GM12891 (cell line): ENCODE results near the gene EPHX1.
A peak's percentile ranks its signal among the peaks of the same experiment; 100 is the strongest.
"Not testable (repeated sequence)": the region's sequence is repeated elsewhere in the genome, so short reads cannot be mapped to it uniquely, and the experiment has no call there.

Experiments
- DNase-seq: peaks from one replicate; pipeline ENCODE4 v3.0.0; 2011; ENCODE audit warnings: low spot score; ENCODE audit not compliant: insufficient read length
- FAIRE-seq: peaks from 2 replicates; lab custom pipeline; 2011; peaks lifted over from hg19 to GRCh38; lab: Jason Lieb, UNC
- PAX5 ChIP-seq: IDR thresholded peaks from 2 replicates; pipeline ENCODE4 v1.6.1; 2011; ENCODE audit warnings: low read length, moderate library complexity, mild to moderate bottlenecking; ENCODE audit not compliant: insufficient read depth, severe bottlenecking
- POLR2A ChIP-seq: IDR thresholded peaks from 2 replicates; pipeline ENCODE4 v1.6.1; 2011; ENCODE audit warnings: low read depth, low read length, control low read depth
- POLR2AphosphoS5 ChIP-seq: IDR thresholded peaks from 2 replicates; pipeline ENCODE4 v1.6.1; 2011; ENCODE audit warnings: low read depth, low read length, control low read depth
- POU2F2 ChIP-seq: IDR thresholded peaks from 2 replicates; pipeline ENCODE4 v1.6.1; 2011; ENCODE audit warnings: low read depth, mild to moderate bottlenecking, control low read depth, low read length, moderate library complexity
- SPI1 ChIP-seq: IDR thresholded peaks from 2 replicates; pipeline ENCODE4 v1.6.1; 2011; ENCODE audit warnings: low read depth, low read length, control low read depth
- TAF1 ChIP-seq: IDR thresholded peaks from 2 replicates; pipeline ENCODE4 v1.6.1; 2011; ENCODE audit warnings: low read depth, low read length, control low read depth

EPHX1 gene

DNA sequence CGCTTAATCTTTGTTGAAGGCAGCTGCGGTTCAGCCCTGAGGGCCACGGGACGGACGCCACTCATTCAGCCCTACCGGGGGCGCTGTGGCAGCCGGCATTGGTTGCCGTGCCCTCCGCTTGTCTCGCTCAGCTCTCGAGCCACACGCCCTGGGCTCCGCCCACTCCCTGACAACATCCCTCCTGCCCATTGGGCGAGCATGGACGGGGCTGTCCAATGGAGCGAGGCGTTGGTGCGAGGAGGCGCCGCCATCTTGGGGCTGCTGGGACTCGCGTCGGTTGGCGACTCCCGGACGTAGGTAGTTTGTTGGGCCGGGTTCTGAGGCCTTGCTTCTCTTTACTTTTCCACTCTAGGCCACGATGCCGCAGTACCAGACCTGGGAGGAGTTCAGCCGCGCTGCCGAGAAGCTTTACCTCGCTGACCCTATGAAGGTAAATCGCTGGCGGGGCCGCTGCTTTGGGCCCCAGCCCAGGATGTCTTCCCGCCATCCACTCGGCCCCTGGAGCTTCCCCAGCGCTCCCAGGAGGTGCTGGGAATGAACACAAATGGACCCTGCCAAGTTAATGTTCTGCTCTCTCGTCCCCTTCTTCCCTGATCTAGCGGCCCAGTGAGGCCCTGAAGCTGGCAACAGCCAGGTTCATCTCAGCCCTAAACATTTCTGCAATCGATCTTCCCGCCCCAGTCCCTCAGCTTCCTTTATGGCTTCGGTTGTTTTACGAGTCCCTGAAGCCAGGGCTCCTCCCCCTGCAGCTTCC is 32.2 kb upstream of the EPHX1 start, which contains the start of gene SRP9:
SRP9 (plus strand) TSS at position 244 of the 754 bp plus-strand sequence; CDS start at position 359, 115 bp downstream.
- TF ChIP-seq POLR2AphosphoS5: peak; percentile 75; the same call in 1 of the 2 replicates
- no peak for TF ChIP-seq PAX5
- TF ChIP-seq TAF1: peak; percentile 72
- TF ChIP-seq POLR2A: peak; percentile 78
- peak; percentile 62; the same call in 1 of the 2 replicates for TF ChIP-seq POU2F2
- TF ChIP-seq SPI1: no peak
- DNase-seq (peak; percentile 84), FAIRE-seq (peak; percentile 100)

DNA sequence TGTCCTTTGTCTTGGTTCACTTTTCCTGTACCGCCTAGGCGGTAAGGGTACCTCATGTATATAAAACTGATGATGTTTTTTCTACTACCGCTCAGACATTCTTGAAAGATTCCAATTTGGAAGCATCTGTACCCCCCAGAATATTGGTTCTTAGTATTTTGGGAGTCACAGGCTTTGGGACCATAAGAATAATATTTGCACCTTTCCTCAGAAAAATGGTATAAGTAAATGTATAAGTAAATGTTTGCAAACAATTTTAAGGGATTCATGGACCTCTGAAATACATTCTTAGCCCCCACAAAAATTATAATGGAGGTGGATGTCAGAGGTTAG is 31.6 kb upstream of the EPHX1 start:
- DNase-seq: no peak
- TF ChIP-seq POU2F2: no peak
- no peak for TF ChIP-seq POLR2AphosphoS5
- TF ChIP-seq PAX5: no peak
- TF ChIP-seq TAF1: no peak
- no peak for TF ChIP-seq SPI1
- TF ChIP-seq POLR2A: no peak
- peak; percentile 74 for FAIRE-seq

DNA sequence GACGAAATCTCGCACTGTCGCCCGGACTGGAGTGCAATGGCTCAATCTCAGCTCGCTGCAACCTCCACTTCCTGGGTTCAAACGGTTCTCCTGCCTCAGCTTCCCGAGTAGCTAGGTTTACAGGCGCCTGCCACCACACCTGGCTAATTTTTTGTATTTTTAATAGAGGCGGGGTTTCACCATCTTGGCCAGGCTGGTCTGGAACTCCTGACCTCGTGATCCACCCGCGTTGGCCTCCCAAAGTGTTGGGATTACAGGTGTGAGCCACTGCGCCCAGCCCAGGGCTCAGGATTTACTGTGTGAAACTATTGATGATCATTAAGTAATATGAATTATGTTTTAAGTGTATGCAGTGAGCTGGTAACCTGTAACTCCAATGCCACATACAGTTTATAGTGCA is 30.8 kb upstream of the EPHX1 start:
- FAIRE-seq, DNase-seq: not testable (repeated sequence)

DNA sequence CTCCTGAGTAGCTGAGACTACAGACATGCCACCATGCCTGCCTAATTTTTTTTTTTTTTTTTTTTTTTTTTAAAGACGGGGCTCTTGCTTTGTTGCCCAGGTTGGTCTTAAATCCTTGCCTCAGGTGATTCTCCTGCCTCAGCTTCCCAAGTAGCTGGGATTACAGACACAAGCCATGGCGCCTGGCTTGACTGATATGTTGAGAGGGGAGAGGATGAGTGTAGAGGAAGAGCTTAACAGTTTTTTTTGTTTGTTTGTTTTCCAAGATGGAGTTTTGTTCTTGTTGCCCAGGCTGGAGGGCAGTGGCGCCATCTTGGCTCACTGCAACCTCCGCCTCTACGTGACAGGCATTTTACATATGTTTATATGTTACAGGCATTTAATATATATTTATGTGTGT is 29.8 kb upstream of the EPHX1 start:
- TF ChIP-seq POLR2A (no peak), POU2F2 (no peak), TAF1 (no peak), POLR2AphosphoS5 (no peak; the same call in 1 of the 2 replicates), SPI1 (no peak), PAX5 (no peak)
- no peak for FAIRE-seq
- no peak for DNase-seq

DNA sequence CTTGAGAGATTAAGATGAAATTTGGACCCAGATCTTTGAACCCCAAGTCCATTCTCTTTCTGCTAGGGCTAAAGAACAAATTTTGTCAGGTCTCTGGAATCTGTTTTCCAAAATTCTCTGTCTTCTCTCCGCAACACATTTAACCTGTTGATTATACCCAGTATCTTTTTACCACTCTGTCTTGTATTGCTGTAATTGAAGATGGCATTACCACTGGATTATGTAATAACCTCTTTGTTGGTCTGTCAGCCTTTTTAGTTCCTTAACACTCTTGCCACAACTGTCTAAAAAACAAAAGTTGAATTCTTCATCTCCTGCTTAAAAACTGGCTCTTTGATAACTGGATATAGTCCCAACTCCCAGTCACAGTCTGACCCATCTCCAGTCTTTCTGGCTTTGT is 29.3 kb upstream of the EPHX1 start:
- FAIRE-seq: no peak
- TF ChIP-seq SPI1 (no peak), TAF1 (no peak)
- DNase-seq: no peak

DNA sequence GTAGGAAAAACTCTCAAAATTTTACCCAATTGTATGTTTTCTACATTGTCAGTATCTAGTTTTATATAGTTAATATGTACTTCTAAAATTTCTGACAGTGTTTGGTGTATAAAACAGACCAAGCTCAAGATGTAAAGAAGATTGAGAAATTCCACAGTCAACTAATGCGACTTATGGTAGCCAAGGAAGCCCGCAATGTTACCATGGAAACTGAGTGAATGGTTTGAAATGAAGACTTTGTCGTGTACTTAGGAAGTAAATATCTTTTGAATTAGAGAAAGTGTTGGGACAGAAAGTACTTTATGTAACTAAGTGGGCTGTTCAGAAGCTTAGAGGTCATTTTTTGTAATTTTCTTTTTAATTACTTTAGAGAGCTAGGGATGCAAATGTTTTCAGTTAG is 20.8 kb upstream of the EPHX1 start:
- peak; percentile 66 for FAIRE-seq
- not testable (repeated sequence) for DNase-seq

DNA sequence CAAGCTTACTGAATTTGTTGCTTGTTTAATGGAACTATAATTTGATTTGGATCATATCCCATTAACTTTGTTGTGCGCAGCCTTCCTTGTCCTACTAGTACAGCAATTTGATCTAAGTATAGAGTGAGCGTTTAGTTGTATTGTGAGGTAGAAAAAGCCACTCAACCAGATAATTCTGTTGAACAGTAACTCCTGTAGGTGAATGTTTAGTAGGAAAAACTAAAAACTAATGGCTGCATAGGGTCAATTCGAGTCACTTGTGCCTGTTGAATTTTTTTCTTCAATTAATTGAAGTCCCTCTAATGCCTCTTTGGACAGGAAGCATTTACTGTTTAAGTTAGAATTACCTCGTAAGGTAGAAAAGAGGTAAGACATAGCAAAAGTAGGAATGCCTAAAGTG is 15.0 kb upstream of the EPHX1 start:
- no peak for TF ChIP-seq POU2F2
- TF ChIP-seq PAX5: no peak
- no peak for TF ChIP-seq POLR2AphosphoS5
- no peak for TF ChIP-seq TAF1
- TF ChIP-seq SPI1: no peak
- FAIRE-seq (no peak), DNase-seq (no peak)

DNA sequence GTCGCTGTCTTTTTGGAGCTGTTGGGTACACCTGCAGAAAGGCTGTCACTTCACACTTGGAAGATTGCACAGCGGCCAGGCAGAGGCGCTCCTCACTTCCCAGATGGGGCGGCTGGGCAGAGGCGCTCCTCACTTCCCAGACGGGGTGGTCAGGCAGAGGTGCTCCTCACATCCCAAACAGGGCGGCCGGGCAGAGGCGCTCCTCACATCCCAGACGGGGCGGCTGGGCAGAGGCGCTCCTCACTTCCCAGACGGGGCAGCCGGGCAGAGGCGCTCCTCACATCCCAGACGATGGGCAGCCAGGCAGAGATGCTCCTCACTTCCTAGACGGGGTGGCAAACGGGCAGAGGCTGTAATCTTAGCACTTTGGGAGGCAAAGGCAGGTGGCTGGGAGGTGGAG is 13.8 kb upstream of the EPHX1 start:
- not testable (repeated sequence) for FAIRE-seq, DNase-seq

DNA sequence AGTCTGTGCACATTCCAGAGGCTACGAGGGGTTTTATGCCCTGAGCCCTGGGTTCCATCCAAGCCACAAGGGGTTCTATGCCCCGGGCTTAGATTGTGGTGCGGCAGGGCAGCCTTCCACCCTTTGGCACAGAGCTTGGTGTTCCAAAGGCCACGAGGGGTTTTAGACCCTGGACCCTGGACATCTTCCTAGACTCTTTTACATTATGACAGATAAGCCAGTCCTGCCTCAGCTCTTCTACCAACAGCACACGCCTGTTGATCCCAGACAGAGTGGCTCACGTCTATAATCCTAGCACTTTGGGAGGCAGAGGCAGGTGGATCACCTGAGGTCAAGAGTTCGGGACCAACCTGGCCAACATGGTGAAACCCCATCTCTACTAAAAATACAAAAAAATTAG is 8.8 kb upstream of the EPHX1 start:
- not testable (repeated sequence) for DNase-seq, FAIRE-seq

DNA sequence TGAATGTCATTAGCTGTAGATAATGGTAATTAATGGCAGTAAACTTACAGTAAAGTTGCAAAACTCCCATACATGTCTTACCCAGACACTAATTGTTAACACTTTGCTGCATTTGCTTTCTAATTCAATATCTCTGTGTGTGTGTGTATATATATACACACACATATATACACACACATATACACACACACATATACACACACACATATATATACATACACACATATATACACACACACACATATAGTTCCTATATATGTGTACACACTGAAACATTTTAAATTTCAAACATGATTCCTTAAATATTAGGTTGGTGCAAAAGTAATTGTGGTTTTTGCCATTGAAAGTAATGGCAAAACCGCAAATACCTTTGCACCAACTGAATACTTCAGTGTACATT is 3.7 kb upstream of the EPHX1 start:
- TF ChIP-seq SPI1: no peak
- no peak for TF ChIP-seq PAX5
- TF ChIP-seq POU2F2: no peak
- TF ChIP-seq TAF1: no peak
- no peak for TF ChIP-seq POLR2A
- TF ChIP-seq POLR2AphosphoS5: no peak
- FAIRE-seq: no peak
- no peak for DNase-seq

DNA sequence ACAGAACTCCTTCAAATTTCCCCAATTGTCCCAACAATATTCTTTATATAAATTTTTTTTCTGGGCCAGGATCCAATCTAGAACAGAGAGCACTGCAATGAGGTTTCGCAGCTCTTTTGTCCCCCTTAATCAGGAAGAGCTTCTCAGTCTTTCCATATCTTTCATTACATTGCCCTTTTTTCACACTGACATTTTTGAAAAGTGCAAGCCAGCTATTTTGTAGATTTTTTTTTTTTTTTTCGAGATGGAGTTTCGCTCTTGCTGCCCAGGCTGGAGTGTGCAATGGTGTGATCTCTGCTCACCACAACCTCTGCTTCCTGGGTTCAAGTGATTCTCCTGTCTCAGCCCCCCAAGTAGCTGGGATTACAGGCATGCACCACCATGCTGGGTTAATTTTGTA is 3.2 kb upstream of the EPHX1 start:
- not testable (repeated sequence) for FAIRE-seq, DNase-seq

DNA sequence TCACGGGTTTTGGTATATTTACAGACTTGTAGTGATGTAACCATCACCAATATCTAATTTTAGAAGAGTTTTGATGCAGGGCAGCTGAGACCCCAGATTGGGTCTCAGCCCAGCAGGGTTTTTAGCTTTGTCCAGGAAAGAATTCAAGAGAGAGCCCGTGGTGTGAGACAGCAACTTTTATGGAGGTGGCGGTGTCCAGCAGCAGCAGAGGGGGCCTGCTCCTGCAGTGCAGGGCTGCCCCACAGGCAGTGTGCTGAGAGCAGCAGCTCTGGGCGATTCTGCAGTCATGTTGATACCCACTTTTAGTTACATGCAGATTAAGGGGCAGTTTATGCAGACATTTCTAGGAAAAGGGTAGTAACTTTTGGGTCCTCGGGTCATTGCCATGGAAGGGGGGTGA is 1.8 kb upstream of the EPHX1 start:
- no peak for FAIRE-seq
- TF ChIP-seq POU2F2 (no peak), POLR2AphosphoS5 (no peak), PAX5 (no peak), TAF1 (no peak)

DNA sequence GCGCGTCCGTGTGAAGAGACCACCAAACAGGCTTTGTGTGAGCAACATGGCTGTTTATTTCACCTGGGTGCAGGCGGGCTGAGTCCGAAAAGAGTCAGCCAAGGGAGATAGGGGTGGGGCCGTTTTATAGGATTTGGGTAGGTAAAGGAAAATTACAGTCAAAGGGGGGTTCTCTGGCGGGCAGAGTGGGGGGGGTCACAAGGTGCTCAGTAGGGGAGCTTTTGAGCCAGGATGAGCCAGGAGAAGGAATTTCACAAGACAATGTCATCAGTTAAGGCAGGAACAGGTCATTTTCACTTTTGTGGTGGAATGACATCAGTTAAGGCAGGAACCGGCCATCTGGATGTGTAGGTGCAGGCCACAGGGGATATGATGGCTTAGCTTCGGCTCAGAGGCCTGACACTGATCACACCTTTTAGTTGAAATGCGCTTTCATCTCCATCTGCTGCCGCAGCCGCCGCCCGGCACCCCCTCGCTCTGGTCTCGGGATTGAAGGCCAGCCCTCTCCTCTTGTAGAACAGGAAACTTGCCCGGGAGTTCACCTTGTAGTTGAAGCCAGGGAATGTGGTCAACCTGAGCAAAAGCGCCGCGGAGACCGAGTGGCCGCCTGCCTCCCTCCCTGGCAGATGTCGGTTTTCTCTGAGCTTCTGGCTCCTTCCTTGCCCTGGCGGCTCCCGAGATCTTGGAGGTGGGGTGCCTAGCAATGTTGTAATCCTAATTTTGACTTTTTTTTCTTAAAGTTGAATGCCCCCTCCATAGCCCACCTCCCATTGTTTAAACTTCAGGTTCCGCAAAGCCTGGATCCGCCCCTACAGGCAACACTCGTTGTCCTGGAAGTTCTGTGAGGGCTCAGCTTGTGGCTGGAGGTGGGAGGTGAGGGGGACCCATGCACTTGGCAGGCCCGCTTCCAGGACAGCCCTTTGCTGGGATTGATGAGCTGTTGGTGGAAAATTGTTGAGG is 935 bp downstream of the EPHX1 start:
- FAIRE-seq, DNase-seq: not testable (repeated sequence)

More for the DNA sequence above, 1.8 kb upstream of the EPHX1 start:
- no peak for DNase-seq
